Embryonic facial prominence (tissue), 1 donor: ENCODE results near the gene TSC22D2.

Experiments used
- DNase-seq: peaks from one replicate; pipeline ENCODE4 v3.0.0-alpha.2; 2016; ENCODE audit errors: extremely low spot score

Gene TSC22D2

GRCh38 chr3:150412561-150413231, 4.6 kb downstream of the TSC22D2 start:
- DNase-seq, result no peak

- DNase-seq, result no peak
Measured at GRCh38 chr3:150414258-150414657, 6.2 kb downstream of the TSC22D2 start.

- no peak for DNase-seq
Measured at GRCh38 chr3:150414959-150415358, 6.9 kb downstream of the TSC22D2 start.

GRCh38 chr3:150419076-150419868, 11.2 kb downstream of the TSC22D2 start:
- DNase-seq, result no peak

- no peak for DNase-seq
Measured at GRCh38 chr3:150419959-150420358, 11.9 kb downstream of the TSC22D2 start.

GRCh38 chr3:150421256-150421655, 13.2 kb downstream of the TSC22D2 start:
- no peak for DNase-seq

GRCh38 chr3:150421799-150422548, 13.9 kb downstream of the TSC22D2 start:
- DNase-seq, result no peak

- no peak for DNase-seq
Measured at GRCh38 chr3:150422907-150423306, 14.8 kb downstream of the TSC22D2 start.

- DNase-seq, result no peak
Measured at GRCh38 chr3:150423761-150424160, 15.7 kb downstream of the TSC22D2 start.

- DNase-seq, result no peak
Measured at GRCh38 chr3:150426292-150426691, 18.2 kb downstream of the TSC22D2 start.

- no peak for DNase-seq
Measured at GRCh38 chr3:150428562-150428961, 20.5 kb downstream of the TSC22D2 start.

GRCh38 chr3:150429767-150430671, 21.9 kb downstream of the TSC22D2 start:
- DNase-seq, result no peak

GRCh38 chr3:150433347-150433746, 25.2 kb downstream of the TSC22D2 start:
- DNase-seq, result no peak

- no peak for DNase-seq
Measured at GRCh38 chr3:150434234-150434633, 26.1 kb downstream of the TSC22D2 start.

GRCh38 chr3:150436161-150436560, 28.1 kb downstream of the TSC22D2 start:
- no peak for DNase-seq

- DNase-seq, result no peak
Measured at GRCh38 chr3:150439657-150440056, 31.6 kb downstream of the TSC22D2 start.

GRCh38 chr3:150443331-150443741, 35.2 kb downstream of the TSC22D2 start:
- no peak for DNase-seq

GRCh38 chr3:150444371-150444770, 36.3 kb downstream of the TSC22D2 start:
- DNase-seq, result no peak

- no peak for DNase-seq
Measured at GRCh38 chr3:150446470-150446977, 38.4 kb downstream of the TSC22D2 start.

- DNase-seq, result no peak
Measured at GRCh38 chr3:150447084-150447483, 39.0 kb downstream of the TSC22D2 start.
